ENCODE data around the gene PDE1C.
A peak's percentile ranks its signal among the peaks of the same experiment; 100 is the strongest.

PDE1C gene

GRCh38 chr7:31825576-31825975 lies 244.6 kb downstream of the PDE1C start:
- no peak for DNase-seq (ENCODE audit: low read depth)
- no peak overlapping the region for H3K4me3 ChIP-seq (ENCODE audit: low read depth, low read length)
- TF ChIP-seq CTCF (IDR thresholded peaks at IDR 0.05; ENCODE audit: insufficient read depth, low read depth, low read length, missing control alignments) = no peak

GRCh38 chr7:31819031-31819430 lies 251.2 kb downstream of the PDE1C start:
- no peak overlapping the region for H3K4me3 ChIP-seq (ENCODE audit: low read depth, low read length)
- TF ChIP-seq CTCF (IDR thresholded peaks at IDR 0.05; ENCODE audit: insufficient read depth, low read depth, low read length, missing control alignments) = no peak
- no peak for DNase-seq (ENCODE audit: low read depth)

- TF ChIP-seq CTCF (IDR thresholded peaks at IDR 0.05; ENCODE audit: insufficient read depth, low read depth, low read length, missing control alignments) = no peak
- H3K4me3 ChIP-seq (ENCODE audit: low read depth, low read length) = no peak overlapping the region
- DNase-seq (ENCODE audit: low read depth) = no peak
Measured at GRCh38 chr7:31816810-31817209, 253.4 kb downstream of the PDE1C start.

- no peak for DNase-seq (ENCODE audit: low read depth)
- TF ChIP-seq CTCF (IDR thresholded peaks at IDR 0.05; ENCODE audit: insufficient read depth, low read depth, low read length, missing control alignments) = no peak
Measured at GRCh38 chr7:31815796-31816195, 254.4 kb downstream of the PDE1C start.

GRCh38 chr7:31814187-31814586 lies 256.0 kb downstream of the PDE1C start:
- TF ChIP-seq CTCF (IDR thresholded peaks at IDR 0.05; ENCODE audit: insufficient read depth, low read depth, low read length, missing control alignments) = peak; percentile 4
- no peak overlapping the region for H3K4me3 ChIP-seq (ENCODE audit: low read depth, low read length)
- DNase-seq (ENCODE audit: low read depth) = peak; percentile 9

More at GRCh38 chr7:31815796-31816195, 254.4 kb downstream of the PDE1C start:
- H3K4me3 ChIP-seq (ENCODE audit: low read depth, low read length) = no peak overlapping the region

GRCh38 chr7:31811650-31812461 lies 258.4 kb downstream of the PDE1C start:
- peak; percentile 20 for DNase-seq (ENCODE audit: low read depth)
- no peak for TF ChIP-seq CTCF (IDR thresholded peaks at IDR 0.05; ENCODE audit: insufficient read depth, low read depth, low read length, missing control alignments)
- no peak overlapping the region for H3K4me3 ChIP-seq (ENCODE audit: low read depth, low read length)

All from GM12865 (cell line).